ENCODE measurements around the gene FLII. TPM values are rescaled to one million over a fixed set of nuclear protein-coding genes. Genes with fewer than 3 reads are reported as not detected.

FLII gene
- total RNA-seq, 1 experiment from 2014 or later = 264 TPM

DNA sequence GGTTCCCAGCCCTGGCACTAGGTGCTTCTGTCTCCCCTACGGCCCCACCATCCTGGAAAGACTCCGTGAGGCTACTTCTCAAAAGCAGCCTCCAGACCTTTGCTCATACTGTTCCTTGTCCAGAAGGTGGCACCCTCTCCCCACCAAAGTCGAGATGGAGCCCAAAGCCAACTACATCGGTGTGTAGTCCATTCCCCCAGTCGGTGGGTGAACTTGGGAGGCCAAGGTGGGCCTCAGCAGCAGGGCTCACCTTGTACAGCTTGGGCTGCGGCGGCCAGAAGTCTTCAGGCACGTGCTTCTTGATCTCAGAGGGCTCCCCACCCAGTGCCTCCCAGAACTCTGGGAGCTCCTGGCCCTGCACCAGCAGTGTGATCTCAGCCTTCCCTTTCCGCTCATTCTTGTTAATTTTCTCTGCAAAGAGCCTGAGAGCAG is 10.2 kb downstream of the FLII start:
- peak; percentile 88 for TF ChIP-seq RAD21 (IDR thresholded peaks at IDR 0.05; ENCODE audit: low read depth)
- no peak for TF ChIP-seq SP1 (IDR thresholded peaks at IDR 0.05; ENCODE audit: low read depth)
- TF ChIP-seq, protein P1, sequence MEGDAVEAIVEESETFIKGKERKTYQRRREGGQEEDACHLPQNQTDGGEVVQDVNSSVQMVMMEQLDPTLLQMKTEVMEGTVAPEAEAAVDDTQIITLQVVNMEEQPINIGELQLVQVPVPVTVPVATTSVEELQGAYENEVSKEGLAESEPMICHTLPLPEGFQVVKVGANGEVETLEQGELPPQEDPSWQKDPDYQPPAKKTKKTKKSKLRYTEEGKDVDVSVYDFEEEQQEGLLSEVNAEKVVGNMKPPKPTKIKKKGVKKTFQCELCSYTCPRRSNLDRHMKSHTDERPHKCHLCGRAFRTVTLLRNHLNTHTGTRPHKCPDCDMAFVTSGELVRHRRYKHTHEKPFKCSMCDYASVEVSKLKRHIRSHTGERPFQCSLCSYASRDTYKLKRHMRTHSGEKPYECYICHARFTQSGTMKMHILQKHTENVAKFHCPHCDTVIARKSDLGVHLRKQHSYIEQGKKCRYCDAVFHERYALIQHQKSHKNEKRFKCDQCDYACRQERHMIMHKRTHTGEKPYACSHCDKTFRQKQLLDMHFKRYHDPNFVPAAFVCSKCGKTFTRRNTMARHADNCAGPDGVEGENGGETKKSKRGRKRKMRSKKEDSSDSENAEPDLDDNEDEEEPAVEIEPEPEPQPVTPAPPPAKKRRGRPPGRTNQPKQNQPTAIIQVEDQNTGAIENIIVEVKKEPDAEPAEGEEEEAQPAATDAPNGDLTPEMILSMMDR (IDR thresholded peaks at IDR 0.05 in 2 of 3, conservative IDR thresholded peaks at IDR 0.05 in 1 of 3; ENCODE audit: borderline replicate concordance in 1 of 3, insufficient read depth in 1 of 3, low read depth in 2 of 3, low read length in 2 of 3) = peak; percentile 63 to 76 (median 72); a peak in 5 of 6 replicates
- RAD21 ChIA-PET (ENCODE audit: low non-redundant PET in 1 of 2, low total read pairs in 2 of 2, uncharacterized antibody in 2 of 2, unreplicated experiment in 2 of 2) = no interaction called here
- no TSS peak for BruUV-seq (replicated peaks)
- POLR2A ChIA-PET = no interaction called here
- ATAC-seq (peak; percentile 69), DNase-seq (ENCODE audit: low read depth, low spot score) (no peak)
- no peak overlapping the region for H3K4me2 ChIP-seq (ENCODE audit: low read length)
- intact Hi-C loops (cut with micrococcal nuclease) = loop anchor here (1.0 kb wide), 1 partner anchor 73 kb away; no protein-coding TSS in a partner anchor
- CTCF ChIA-PET = interaction anchor here (1.0 to 1.3 kb wide), 2 partner anchors 72 to 76 kb away, joined by 3 read pairs; no protein-coding TSS in a partner anchor
- no peaks in the 10 kb centered on the region for H3K27me3 ChIP-seq (ENCODE audit: insufficient read depth, low read length)
- no peaks in the 10 kb centered on the region for H3K9me2 ChIP-seq (ENCODE audit: insufficient read depth)
- H3K4me3 ChIP-seq (replicated peaks in 1 of 2; ENCODE audit: low read depth in 1 of 2, low read length in 2 of 2) = no peak overlapping the region
- H3K79me2 ChIP-seq (ENCODE audit: insufficient read depth, low read length) = no peaks in the 10 kb centered on the region
- no peak overlapping the region for H2AFZ ChIP-seq (ENCODE audit: low read depth, low read length, poor library complexity, severe bottlenecking)
- H3K36me3 ChIP-seq (ENCODE audit: control insufficient read depth in 1 of 2, insufficient read depth in 2 of 2, low read length in 2 of 2) = peaks cover 20 to 52% of the 10 kb centered on the region in 2 experiments
- peaks cover 0 to 12% of the 10 kb centered on the region in 2 experiments; a peak in 2 of 4 replicates for H3K4me1 ChIP-seq (ENCODE audit: control insufficient read depth in 1 of 2, insufficient read depth in 2 of 2, low read length in 2 of 2)
- no peaks in the 10 kb centered on the region for H3K9me3 ChIP-seq (ENCODE audit: control insufficient read depth in 1 of 2, insufficient read depth in 1 of 2, low read depth in 1 of 2, low read length in 2 of 2)
- H4K20me1 ChIP-seq (ENCODE audit: insufficient read depth) = peaks cover 6% of the 10 kb centered on the region; the same call in 1 of the 2 replicates
- H3K9ac ChIP-seq (ENCODE audit: low read length) = no peak overlapping the region
- peak overlapping the region; percentile 19; the same call in 1 of the 2 replicates for H3K27ac ChIP-seq (ENCODE audit: low read depth, low read length)

DNA sequence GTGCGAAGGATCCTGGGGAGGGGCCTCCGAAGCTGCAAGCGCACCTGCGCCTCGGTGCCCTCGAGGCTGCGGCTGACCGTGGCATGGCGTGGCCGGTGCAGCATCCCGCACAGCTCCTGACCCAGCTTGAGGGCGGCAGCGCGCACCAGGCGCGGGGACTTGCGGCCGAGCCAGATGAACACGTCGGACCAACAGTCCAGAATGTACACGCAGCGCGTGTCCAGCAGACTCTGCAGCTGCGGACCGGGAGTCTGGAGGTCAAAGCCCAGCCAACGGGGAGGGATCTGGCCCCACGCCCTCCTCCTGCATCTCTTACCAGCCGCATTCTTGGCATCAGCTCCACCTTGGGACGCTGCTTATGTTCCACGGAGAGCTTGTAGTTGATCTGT is 10.9 kb downstream of the FLII start:
- Histone ChIP-seq H3K79me2 (ENCODE audit: insufficient read depth, low read length) (no peaks in the 10 kb centered on the region), H2AFZ (ENCODE audit: low read depth, low read length, poor library complexity, severe bottlenecking) (no peak overlapping the region), H3K9ac (ENCODE audit: low read length) (no peak overlapping the region), H3K9me2 (ENCODE audit: insufficient read depth) (no peaks in the 10 kb centered on the region), H3K4me1 (ENCODE audit: control insufficient read depth in 1 of 2, insufficient read depth in 2 of 2, low read length in 2 of 2) (peaks cover 0 to 12% of the 10 kb centered on the region in 2 experiments; a peak in 2 of 4 replicates), H3K27me3 (ENCODE audit: insufficient read depth, low read length) (no peaks in the 10 kb centered on the region), H3K36me3 (ENCODE audit: control insufficient read depth in 1 of 2, insufficient read depth in 2 of 2, low read length in 2 of 2) (peaks cover 20 to 50% of the 10 kb centered on the region in 2 experiments), H4K20me1 (ENCODE audit: insufficient read depth) (peaks cover 6% of the 10 kb centered on the region; the same call in 1 of the 2 replicates), H3K4me3 (replicated peaks in 1 of 2; ENCODE audit: low read depth in 1 of 2, low read length in 2 of 2) (no peak overlapping the region), H3K4me2 (ENCODE audit: low read length) (no peak overlapping the region), H3K27ac (ENCODE audit: low read depth, low read length) (0 out of 2 replicates have a peak overlapping the region, but pooled peaks have one; percentile 35), H3K9me3 (ENCODE audit: control insufficient read depth in 1 of 2, insufficient read depth in 1 of 2, low read depth in 1 of 2, low read length in 2 of 2) (no peaks in the 10 kb centered on the region)
- intact Hi-C loops (cut with micrococcal nuclease) = loop anchor here (1.0 kb wide), 1 partner anchor 74 kb away; no protein-coding TSS in a partner anchor
- ATAC-seq (no peak), DNase-seq (ENCODE audit: low read depth, low spot score) (no peak)
- ChIA-PET RAD21 (ENCODE audit: low non-redundant PET in 1 of 2, low total read pairs in 2 of 2, uncharacterized antibody in 2 of 2, unreplicated experiment in 2 of 2) (no interaction called here), POLR2A (no interaction called here), CTCF (interaction anchor here (1.1 kb wide), 1 partner anchor 75 kb away, joined by 5 read pairs; no protein-coding TSS in a partner anchor)
- no TSS peak for BruUV-seq (replicated peaks)
- TF ChIP-seq FOSL1 (IDR thresholded peaks at IDR 0.05; ENCODE audit: low read depth) (no peak), ZNF274 (IDR thresholded peaks at IDR 0.05; ENCODE audit: low read depth, low read length) (no peak), ZFX (IDR thresholded peaks at IDR 0.05) (no peak), SRF (IDR thresholded peaks at IDR 0.05; ENCODE audit: low read depth) (no peak), CEBPB (IDR thresholded peaks at IDR 0.05; ENCODE audit: low read depth) (no peak)
- TF ChIP-seq, protein P2, sequence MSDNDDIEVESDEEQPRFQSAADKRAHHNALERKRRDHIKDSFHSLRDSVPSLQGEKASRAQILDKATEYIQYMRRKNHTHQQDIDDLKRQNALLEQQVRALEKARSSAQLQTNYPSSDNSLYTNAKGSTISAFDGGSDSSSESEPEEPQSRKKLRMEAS (IDR thresholded peaks at IDR 0.05) = no peak
- TF ChIP-seq, protein P3, sequence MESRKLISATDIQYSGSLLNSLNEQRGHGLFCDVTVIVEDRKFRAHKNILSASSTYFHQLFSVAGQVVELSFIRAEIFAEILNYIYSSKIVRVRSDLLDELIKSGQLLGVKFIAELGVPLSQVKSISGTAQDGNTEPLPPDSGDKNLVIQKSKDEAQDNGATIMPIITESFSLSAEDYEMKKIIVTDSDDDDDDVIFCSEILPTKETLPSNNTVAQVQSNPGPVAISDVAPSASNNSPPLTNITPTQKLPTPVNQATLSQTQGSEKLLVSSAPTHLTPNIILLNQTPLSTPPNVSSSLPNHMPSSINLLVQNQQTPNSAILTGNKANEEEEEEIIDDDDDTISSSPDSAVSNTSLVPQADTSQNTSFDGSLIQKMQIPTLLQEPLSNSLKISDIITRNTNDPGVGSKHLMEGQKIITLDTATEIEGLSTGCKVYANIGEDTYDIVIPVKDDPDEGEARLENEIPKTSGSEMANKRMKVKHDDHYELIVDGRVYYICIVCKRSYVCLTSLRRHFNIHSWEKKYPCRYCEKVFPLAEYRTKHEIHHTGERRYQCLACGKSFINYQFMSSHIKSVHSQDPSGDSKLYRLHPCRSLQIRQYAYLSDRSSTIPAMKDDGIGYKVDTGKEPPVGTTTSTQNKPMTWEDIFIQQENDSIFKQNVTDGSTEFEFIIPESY (IDR thresholded peaks at IDR 0.05; ENCODE audit: extremely low read depth, insufficient replicate concordance, low read length) = no peak

Data from HCT116 (cell line).